CD4-positive, alpha-beta memory T cell (primary cell): ENCODE measurements around the gene MC2R. TPM values are rescaled to one million over a fixed set of nuclear protein-coding genes. Genes with fewer than 3 reads are reported as not detected.

Experiments
- CTCF ChIA-PET: fragments of 350-600 bp; sonication (Branson Sonifier 250); formaldehyde crosslinking; loops from one replicate; lab custom pipeline; 2021; ENCODE audit warnings: inconsistent platforms; ENCODE audit not compliant: partially characterized antibody; lab: Charles Lee
- POLR2A ChIA-PET: fragments of 350-600 bp; sonication (Branson Sonifier 250); formaldehyde crosslinking; loops from one replicate; lab custom pipeline; 2021; ENCODE audit not compliant: partially characterized antibody; lab: Charles Lee
- DNase-seq, 5 donors: peaks; one replicate each; pipeline versions ENCODE4 v3.0.0 to v3.0.0-alpha.2; 2020 to 2022; ENCODE audit warnings: mixed read lengths in 1 of 5
- H3K27ac ChIP-seq: one replicate; pipeline ENCODE4 v1.7.0; 2013; ENCODE audit warnings: low read depth, low read length
- H3K27me3 ChIP-seq: 2 replicates; pipeline ENCODE4 v1.7.0; 2013; ENCODE audit warnings: mild to moderate bottlenecking, low read length, moderate library complexity; ENCODE audit not compliant: insufficient read depth
- H3K36me3 ChIP-seq: 2 replicates; pipeline ENCODE4 v1.7.0; 2013; ENCODE audit warnings: mild to moderate bottlenecking, low read length, moderate library complexity; ENCODE audit not compliant: insufficient read depth
- H3K4me1 ChIP-seq: 2 replicates; pipeline ENCODE4 v1.7.0; 2013; ENCODE audit warnings: mild to moderate bottlenecking, low read length, moderate library complexity; ENCODE audit not compliant: insufficient read depth
- H3K4me3 ChIP-seq, 2 donors: one replicate each; pipeline ENCODE4 v1.7.0; 2013; ENCODE audit warnings: low read length in 2 of 2, mild to moderate bottlenecking in 1 of 2
- H3K9me3 ChIP-seq, 2 donors: one replicate each; pipeline ENCODE4 v1.7.0; 2013; ENCODE audit warnings: low read length in 2 of 2, control low read depth in 1 of 2; ENCODE audit not compliant: control insufficient read depth in 1 of 2
- H3K27ac Mint-ChIP-seq, 7 donors: one replicate each; pipeline ENCODE4 v1.8.0; 2020 to 2021; ENCODE audit warnings: mixed read lengths in 7 of 7, mild to moderate bottlenecking in 6 of 7, inconsistent platforms in 3 of 7, moderate library complexity in 3 of 7
- H3K27me3 Mint-ChIP-seq, 2 donors: one replicate each; pipeline ENCODE4 v1.8.0; 2020 to 2021; ENCODE audit warnings: mixed read lengths in 2 of 2
- H3K36me3 Mint-ChIP-seq, 2 donors: one replicate each; pipeline ENCODE4 v1.8.0; 2020 to 2021; ENCODE audit warnings: mixed read lengths in 2 of 2, inconsistent platforms in 1 of 2, mild to moderate bottlenecking in 1 of 2
- H3K4me1 Mint-ChIP-seq, 4 donors: one replicate each; pipeline ENCODE4 v1.8.0; 2020 to 2021; ENCODE audit warnings: mixed read lengths in 4 of 4, mild to moderate bottlenecking in 1 of 4
- H3K4me3 Mint-ChIP-seq, 8 donors: one replicate each; pipeline ENCODE4 v1.8.0; 2020 to 2021; ENCODE audit warnings: mixed read lengths in 8 of 8, mild to moderate bottlenecking in 7 of 8, moderate library complexity in 6 of 8, inconsistent platforms in 3 of 8
- H3K9me3 Mint-ChIP-seq, 8 donors: one replicate each; pipeline ENCODE4 v1.8.0; 2020 to 2021; ENCODE audit warnings: mixed read lengths in 8 of 8, mild to moderate bottlenecking in 5 of 8, inconsistent platforms in 3 of 8, moderate library complexity in 1 of 8
- intact Hi-C: fragments of 100-400 bp; cut with micrococcal nuclease; formaldehyde crosslinking; loops from one replicate; pipeline ENCODE4 v1.15.1; 2023
- polyA plus RNA-seq, 2 donors: library from polyadenylated mRNA; unstranded; fragments of 300-500 nt; fragmentation: Illumina TruSeq; gene quantifications; one replicate each; pipeline ENCODE4 v1.2.3, GENCODE V29; 2021
- total RNA-seq, 2 experiments: library from RNA; stranded (reverse); gene quantifications; one replicate each; pipeline ENCODE4 v1.2.3, GENCODE V29; 2021

Gene MC2R
- total and polyA plus RNA-seq, 4 experiments from 2014 or later: not detected

DNA sequence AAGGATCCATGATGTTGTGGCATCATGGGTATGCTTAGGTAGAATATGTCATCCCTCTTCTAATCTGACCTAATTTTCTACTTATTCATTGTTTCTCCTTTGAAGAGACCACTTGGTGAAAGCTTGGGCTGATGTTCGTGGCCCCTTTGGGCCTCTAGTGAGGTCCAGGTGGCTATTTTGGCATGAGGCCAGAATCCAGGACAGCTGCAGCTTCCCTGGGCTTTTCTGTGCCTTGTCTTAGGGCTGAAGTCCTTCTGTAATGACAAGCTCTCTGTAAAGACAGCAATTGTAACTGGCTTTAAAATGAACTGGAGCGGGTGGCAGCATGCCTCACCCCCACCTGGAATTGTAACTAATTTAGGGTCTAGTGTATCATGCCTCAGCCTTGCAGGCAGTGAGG, 15.6 kb upstream of the MC2R start:
- Histone ChIP-seq H3K9me3 (no peaks in the 10 kb centered on the region), H3K27ac (no peak overlapping the region), H3K27me3 (no peaks in the 10 kb centered on the region), H3K4me3 (no peak overlapping the region), H3K36me3 (no peaks in the 10 kb centered on the region), H3K4me1 (no peaks in the 10 kb centered on the region)
- Mint-ChIP-seq H3K4me3 (no peak overlapping the region), H3K4me1 (no peaks in the 10 kb centered on the region), H3K27ac (no peak overlapping the region), H3K36me3 (no peaks in the 10 kb centered on the region), H3K9me3 (peaks cover 0 to 32% (median 12%) of the 10 kb centered on the region in 8 donors), H3K27me3 (no peaks in the 10 kb centered on the region)
- no peak for DNase-seq
- ChIA-PET POLR2A (no interaction called here), CTCF (no interaction called here)
- intact Hi-C loops: no loop called here

DNA sequence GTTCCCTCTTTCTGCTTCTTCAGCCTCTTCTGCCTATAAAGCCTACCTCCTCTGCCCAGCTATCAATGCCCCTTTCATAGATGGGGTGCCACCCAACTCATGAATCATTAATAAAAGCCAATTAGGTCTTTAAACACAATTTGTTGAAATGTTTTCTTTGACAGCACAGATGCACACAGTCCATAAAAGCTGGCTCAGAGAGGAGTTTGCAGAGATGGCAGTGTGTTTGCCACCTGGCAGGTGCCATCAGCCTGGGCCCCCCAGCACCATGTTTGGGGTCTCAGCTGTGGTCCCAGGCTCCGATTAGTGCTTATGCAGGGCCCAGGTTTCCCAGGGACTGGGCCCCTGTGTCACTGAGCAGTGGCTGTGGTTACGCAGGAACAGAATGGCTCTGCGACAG, 7.9 kb upstream of the MC2R start:
- Mint-ChIP-seq H3K4me3 (no peak overlapping the region), H3K4me1 (no peaks in the 10 kb centered on the region), H3K27me3 (peaks cover 0 to 3% of the 10 kb centered on the region in 2 donors), H3K36me3 (no peaks in the 10 kb centered on the region), H3K27ac (no peak overlapping the region), H3K9me3 (peaks cover 0 to 13% (median 4%) of the 10 kb centered on the region in 8 donors)
- no peaks in the 10 kb centered on the region for H3K27me3 ChIP-seq
- intact Hi-C loops: no loop called here
- no peak overlapping the region for H3K27ac ChIP-seq
- H3K4me3 ChIP-seq: no peak overlapping the region
- H3K36me3 ChIP-seq: no peaks in the 10 kb centered on the region
- no peak for DNase-seq
- ChIA-PET CTCF (interaction anchor here (1.1 kb wide), 1 partner anchor 9 kb away, joined by 3 read pairs; no protein-coding TSS in a partner anchor), POLR2A (no interaction called here)
- H3K9me3 ChIP-seq: no peaks in the 10 kb centered on the region
- H3K4me1 ChIP-seq: no peaks in the 10 kb centered on the region

DNA sequence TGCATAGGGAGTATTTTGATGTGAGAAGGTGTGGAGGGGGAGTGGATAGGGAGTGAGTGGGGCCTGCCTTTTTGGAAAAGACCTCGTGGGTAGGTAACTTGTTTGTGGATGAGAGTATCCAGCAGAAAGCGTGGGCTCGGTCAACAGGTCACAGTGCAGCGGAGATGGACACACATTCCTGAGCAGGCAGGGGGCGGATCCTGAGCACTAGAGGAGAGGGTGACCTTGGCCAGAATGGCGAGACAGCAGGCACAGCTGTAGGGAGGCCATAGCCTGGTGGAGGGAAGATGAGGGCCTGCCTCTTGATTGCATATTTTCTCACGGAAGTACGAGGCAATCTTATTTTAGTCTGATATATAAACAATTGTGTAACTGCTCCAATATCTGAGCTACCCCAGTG, 3.6 kb upstream of the MC2R start:
- H3K27me3 Mint-ChIP-seq: peaks cover 0 to 3% of the 10 kb centered on the region in 2 donors
- ChIA-PET POLR2A (no interaction called here), CTCF (no interaction called here)
- no peak overlapping the region for H3K4me3 Mint-ChIP-seq
- Histone ChIP-seq H3K27ac (no peak overlapping the region), H3K36me3 (no peaks in the 10 kb centered on the region), H3K27me3 (no peaks in the 10 kb centered on the region), H3K4me1 (no peaks in the 10 kb centered on the region), H3K4me3 (no peak overlapping the region), H3K9me3 (no peaks in the 10 kb centered on the region)
- DNase-seq: no peak
- no peaks in the 10 kb centered on the region for H3K4me1 Mint-ChIP-seq
- H3K36me3 Mint-ChIP-seq: no peaks in the 10 kb centered on the region
- H3K9me3 Mint-ChIP-seq: no peaks in the 10 kb centered on the region
- H3K27ac Mint-ChIP-seq: no peak overlapping the region
- intact Hi-C loops: no loop called here

DNA sequence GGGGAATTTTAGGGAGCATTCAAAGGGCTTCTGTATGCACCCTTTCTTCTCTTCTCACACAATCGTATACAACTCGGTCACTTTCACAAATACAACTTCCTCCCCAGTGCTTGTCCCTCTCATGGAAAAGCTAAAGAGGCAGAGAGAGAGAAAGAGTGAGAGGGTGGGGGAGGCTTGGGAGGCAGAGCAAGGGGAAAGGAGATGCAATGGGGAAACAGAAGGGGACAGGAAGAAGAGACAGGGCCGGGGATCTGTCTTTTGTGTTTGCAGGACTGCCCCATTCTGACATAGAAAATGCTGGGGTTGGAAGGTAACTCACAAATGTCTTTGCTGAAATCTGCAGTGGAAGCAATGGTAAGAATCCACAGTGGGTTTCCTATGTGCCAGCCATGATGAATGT, 2.1 kb upstream of the MC2R start:
- Histone ChIP-seq H3K9me3 (no peaks in the 10 kb centered on the region), H3K4me3 (no peak overlapping the region), H3K36me3 (no peaks in the 10 kb centered on the region), H3K27ac (no peak overlapping the region), H3K27me3 (no peaks in the 10 kb centered on the region), H3K4me1 (no peaks in the 10 kb centered on the region)
- ChIA-PET POLR2A (no interaction called here), CTCF (no interaction called here)
- DNase-seq: no peak
- H3K27ac Mint-ChIP-seq: no peak overlapping the region
- H3K36me3 Mint-ChIP-seq: no peaks in the 10 kb centered on the region
- peaks cover 0 to 1% of the 10 kb centered on the region in 2 donors for H3K27me3 Mint-ChIP-seq
- no peak overlapping the region for H3K4me3 Mint-ChIP-seq
- intact Hi-C loops: no loop called here
- no peaks in the 10 kb centered on the region for H3K9me3 Mint-ChIP-seq
- no peaks in the 10 kb centered on the region for H3K4me1 Mint-ChIP-seq

DNA sequence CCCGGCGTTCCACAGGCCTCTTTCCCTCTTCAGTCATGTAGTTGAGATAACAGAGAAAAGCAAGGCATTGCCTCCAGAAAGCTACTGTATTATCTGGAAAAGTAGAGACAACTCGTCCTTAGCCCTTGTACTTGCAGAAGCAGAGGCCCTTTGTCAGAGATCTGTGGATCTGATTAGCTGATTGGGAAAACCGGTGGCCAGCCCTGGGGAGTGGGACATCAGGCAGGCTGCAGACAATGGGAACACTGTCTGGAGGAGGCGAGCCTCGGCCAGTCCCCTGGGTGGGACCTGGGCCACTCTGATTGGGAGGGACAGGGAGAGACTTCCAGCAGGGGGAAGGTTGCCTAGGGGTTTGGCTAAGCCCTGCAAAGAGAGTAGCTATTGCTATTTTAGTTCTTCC, 1.2 kb upstream of the MC2R start:
- Histone ChIP-seq H3K4me3 (no peak overlapping the region), H3K4me1 (no peaks in the 10 kb centered on the region), H3K9me3 (no peaks in the 10 kb centered on the region), H3K36me3 (no peaks in the 10 kb centered on the region), H3K27me3 (no peaks in the 10 kb centered on the region), H3K27ac (no peak overlapping the region)
- DNase-seq: no peak
- Mint-ChIP-seq H3K4me3 (no peak overlapping the region), H3K9me3 (no peaks in the 10 kb centered on the region), H3K27me3 (no peaks in the 10 kb centered on the region), H3K36me3 (no peaks in the 10 kb centered on the region), H3K4me1 (no peaks in the 10 kb centered on the region), H3K27ac (no peak overlapping the region)
- CTCF ChIA-PET: interaction anchor here (1.8 kb wide), 1 partner anchor 8 kb away, joined by 4 read pairs; no protein-coding TSS in a partner anchor
- intact Hi-C loops: no loop called here
- POLR2A ChIA-PET: no interaction called here

DNA sequence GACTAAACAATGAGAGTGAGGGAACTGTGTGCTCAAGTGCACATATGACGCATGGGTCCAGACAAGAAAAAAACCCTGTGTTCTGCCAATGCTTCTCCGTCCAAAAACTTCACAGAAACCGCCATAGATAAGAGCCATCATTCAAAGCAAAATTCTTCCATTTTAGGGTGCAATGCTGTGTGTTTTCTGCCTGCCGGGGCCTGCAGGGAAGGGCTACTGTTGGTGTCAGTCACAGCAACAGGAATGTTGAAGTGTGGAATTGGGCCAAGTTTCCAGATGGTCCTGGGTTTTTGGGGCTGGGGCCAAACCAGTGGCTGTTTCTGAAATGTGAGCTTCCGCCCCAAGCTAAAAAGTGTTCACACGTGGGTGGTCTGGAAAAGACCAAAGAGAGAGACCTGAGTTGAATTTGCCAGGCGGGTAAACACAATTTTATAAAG, 677 bp upstream of the MC2R start:
- Mint-ChIP-seq H3K27ac (no peak overlapping the region), H3K4me1 (no peaks in the 10 kb centered on the region), H3K4me3 (no peak overlapping the region), H3K27me3 (no peaks in the 10 kb centered on the region), H3K36me3 (no peaks in the 10 kb centered on the region), H3K9me3 (no peaks in the 10 kb centered on the region)
- H3K36me3 ChIP-seq: no peaks in the 10 kb centered on the region
- no peak overlapping the region for H3K27ac ChIP-seq
- ChIA-PET CTCF (interaction anchor here (1.8 kb wide), 1 partner anchor 9 kb away, joined by 4 read pairs; no protein-coding TSS in a partner anchor), POLR2A (no interaction called here)
- H3K27me3 ChIP-seq: no peaks in the 10 kb centered on the region
- no peaks in the 10 kb centered on the region for H3K9me3 ChIP-seq
- DNase-seq: no peak
- H3K4me1 ChIP-seq: no peaks in the 10 kb centered on the region
- intact Hi-C loops: no loop called here
- H3K4me3 ChIP-seq: no peak overlapping the region

DNA sequence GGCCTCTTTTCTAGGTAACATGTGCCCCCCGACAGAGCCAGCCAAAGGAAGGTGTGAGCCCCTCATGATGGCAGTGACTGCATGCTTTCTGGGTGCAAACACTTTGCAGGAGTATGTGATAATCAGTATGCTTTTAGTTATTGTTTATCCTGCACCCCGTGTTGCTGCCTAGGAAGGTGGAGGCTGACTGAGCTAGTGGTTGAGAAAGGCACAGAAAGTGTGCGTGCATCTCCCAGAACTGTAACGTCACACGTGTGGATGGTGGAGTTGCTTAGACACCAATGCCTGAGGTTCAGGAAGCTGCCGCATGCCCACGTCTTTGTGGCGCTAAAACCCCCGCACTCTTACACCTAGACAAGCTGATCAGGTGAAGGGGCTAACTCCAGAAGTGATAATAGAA, 580 bp downstream of the MC2R start:
- Histone ChIP-seq H3K27me3 (no peaks in the 10 kb centered on the region), H3K4me3 (no peak overlapping the region), H3K9me3 (no peaks in the 10 kb centered on the region), H3K36me3 (no peaks in the 10 kb centered on the region), H3K27ac (no peak overlapping the region), H3K4me1 (no peaks in the 10 kb centered on the region)
- no peak for DNase-seq
- ChIA-PET POLR2A (no interaction called here), CTCF (interaction anchor here (1.8 kb wide), 1 partner anchor 10 kb away, joined by 4 read pairs; no protein-coding TSS in a partner anchor)
- Mint-ChIP-seq H3K27me3 (no peaks in the 10 kb centered on the region), H3K4me1 (no peaks in the 10 kb centered on the region), H3K4me3 (no peak overlapping the region), H3K36me3 (no peaks in the 10 kb centered on the region), H3K27ac (no peak overlapping the region), H3K9me3 (no peaks in the 10 kb centered on the region)
- intact Hi-C loops: no loop called here

DNA sequence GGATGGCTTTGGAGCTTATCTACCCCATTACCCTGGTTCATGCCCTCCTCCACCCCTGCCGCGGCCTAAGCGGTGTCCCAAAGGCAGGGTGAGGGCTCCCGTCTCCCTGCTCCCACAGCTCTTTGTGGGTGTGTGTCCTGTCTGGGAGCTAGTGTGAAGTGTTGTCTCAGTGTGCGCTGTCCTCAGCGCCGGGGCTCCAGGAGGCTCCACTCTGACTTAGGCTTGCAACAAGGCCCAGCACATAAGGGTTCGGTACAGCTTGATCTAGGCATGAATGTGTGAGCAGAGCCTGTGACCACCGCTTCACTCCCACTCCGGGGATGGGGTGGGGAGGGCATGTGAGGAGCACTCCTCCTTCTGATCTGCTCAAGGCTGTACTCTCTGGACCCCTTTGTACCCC, 1.2 kb downstream of the MC2R start:
- no peaks in the 10 kb centered on the region for H3K27me3 ChIP-seq
- H3K27ac ChIP-seq: no peak overlapping the region
- no peak overlapping the region for H3K4me3 ChIP-seq
- Mint-ChIP-seq H3K4me1 (no peaks in the 10 kb centered on the region), H3K4me3 (no peak overlapping the region), H3K27me3 (no peaks in the 10 kb centered on the region), H3K27ac (no peak overlapping the region), H3K9me3 (no peaks in the 10 kb centered on the region), H3K36me3 (no peaks in the 10 kb centered on the region)
- no peak for DNase-seq
- H3K9me3 ChIP-seq: no peaks in the 10 kb centered on the region
- no peaks in the 10 kb centered on the region for H3K36me3 ChIP-seq
- intact Hi-C loops: no loop called here
- no peaks in the 10 kb centered on the region for H3K4me1 ChIP-seq
- POLR2A ChIA-PET: no interaction called here
- CTCF ChIA-PET: interaction anchor here (0.8 kb wide), 1 partner anchor 9 kb away, joined by 3 read pairs; no protein-coding TSS in a partner anchor
